Esophagus (tissue), 2 donors: ENCODE data around the gene AP2A1. TPM values are rescaled to one million over a fixed set of nuclear protein-coding genes. Genes with fewer than 3 reads are reported as not detected.

Source experiments
- H3K27ac ChIP-seq, 2 donors: one replicate each; pipeline ENCODE4 v1.5.1; 2013; ENCODE audit warnings: low read depth in 2 of 2, mild to moderate bottlenecking in 2 of 2, inconsistent platforms in 1 of 2, low read length in 1 of 2, moderate library complexity in 1 of 2
- H3K27me3 ChIP-seq, 2 donors: one replicate each; pipeline ENCODE4 v1.6.1; 2013; ENCODE audit warnings: low read length in 2 of 2, control low read depth in 1 of 2, mild to moderate bottlenecking in 1 of 2; ENCODE audit not compliant: insufficient read depth in 2 of 2, control insufficient read depth in 1 of 2
- H3K36me3 ChIP-seq, 2 donors: one replicate each; pipeline ENCODE4 v1.6.1; 2013; ENCODE audit warnings: low read length in 1 of 2; ENCODE audit not compliant: control insufficient read depth in 2 of 2, insufficient read depth in 2 of 2
- H3K4me1 ChIP-seq, 2 donors: one replicate each; pipeline ENCODE4 v1.6.1; 2013; ENCODE audit warnings: low read length in 1 of 2; ENCODE audit not compliant: control insufficient read depth in 2 of 2, insufficient read depth in 2 of 2
- H3K4me3 ChIP-seq, 2 donors: one replicate each; pipeline ENCODE4 v1.5.1; 2013; ENCODE audit warnings: low read length in 2 of 2, mild to moderate bottlenecking in 2 of 2, low read depth in 1 of 2, moderate library complexity in 1 of 2
- H3K9me3 ChIP-seq, 2 donors: one replicate each; pipeline ENCODE4 v1.6.1; 2013; ENCODE audit warnings: mild to moderate bottlenecking in 2 of 2, low read depth in 1 of 2, low read length in 1 of 2, moderate library complexity in 1 of 2; ENCODE audit not compliant: control insufficient read depth in 2 of 2, insufficient read depth in 1 of 2
- WGBS, 2 donors: extraction: QIAGEN DNeasy Blood & Tissue Kit; methylation state at CpG; one replicate each; pipeline ENCODE4 v1.1.7; 2013; 5-methylcytosine and 5-hydroxymethylcytosine counted together
- polyA plus RNA-seq, 2 donors: library from polyadenylated mRNA; stranded (reverse); fragments of 200-250 nt; gene quantifications; one replicate each; pipeline ENCODE4 v1.2.3, GENCODE V29; 2013
- donor health status: healthy with polysubstance abuse.
- donor health status: Bipolar disorder and iron deficiency.

AP2A1 gene
- polyA plus RNA-seq, 2 donors = 37.4 to 40.7 TPM

DNA sequence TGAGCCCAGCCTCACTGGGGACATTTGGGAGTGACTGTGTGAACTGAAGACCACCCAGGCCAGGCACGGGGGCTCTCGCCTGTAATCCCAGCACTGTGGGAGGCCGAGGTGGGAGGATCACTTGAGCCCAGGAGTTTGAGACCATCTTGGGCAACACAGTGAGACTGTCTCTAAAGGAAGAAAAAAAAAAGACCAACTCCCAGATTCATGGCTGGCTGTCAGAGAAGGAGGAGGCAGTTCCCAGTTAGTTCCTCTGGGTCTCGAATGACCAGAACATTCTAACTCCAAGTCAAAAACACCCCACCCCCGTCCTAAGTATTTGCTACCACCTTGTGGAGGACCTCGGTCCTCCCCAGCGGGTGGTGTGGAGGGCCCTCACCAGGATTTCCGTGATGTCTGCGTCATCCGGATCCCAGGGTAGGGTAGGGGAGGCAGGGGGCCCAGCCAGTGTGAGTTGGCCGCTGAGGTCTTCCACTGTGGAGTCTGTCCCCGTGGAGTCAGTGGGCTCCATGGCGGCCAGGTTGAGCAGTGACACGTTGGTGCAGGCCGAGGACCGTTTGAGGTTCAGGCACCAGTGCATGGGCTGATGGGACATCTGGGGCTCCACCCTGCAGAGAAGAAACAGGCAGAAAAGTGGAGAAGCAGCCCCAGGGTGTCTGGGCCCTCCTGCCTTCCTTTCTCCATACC is 5.0 kb upstream of the AP2A1 start:
- Histone ChIP-seq H3K4me1 (peaks cover 0 to 4% of the 10 kb centered on the region in 2 donors), H3K27me3 (no peaks in the 10 kb centered on the region), H3K36me3 (no peaks in the 10 kb centered on the region), H3K27ac (no peak overlapping the region), H3K9me3 (no peaks in the 10 kb centered on the region), H3K4me3 (no peak overlapping the region)
- WGBS, 2 donors = 59 to 62% methylated on average over 16 of the region's 16 CpGs

DNA sequence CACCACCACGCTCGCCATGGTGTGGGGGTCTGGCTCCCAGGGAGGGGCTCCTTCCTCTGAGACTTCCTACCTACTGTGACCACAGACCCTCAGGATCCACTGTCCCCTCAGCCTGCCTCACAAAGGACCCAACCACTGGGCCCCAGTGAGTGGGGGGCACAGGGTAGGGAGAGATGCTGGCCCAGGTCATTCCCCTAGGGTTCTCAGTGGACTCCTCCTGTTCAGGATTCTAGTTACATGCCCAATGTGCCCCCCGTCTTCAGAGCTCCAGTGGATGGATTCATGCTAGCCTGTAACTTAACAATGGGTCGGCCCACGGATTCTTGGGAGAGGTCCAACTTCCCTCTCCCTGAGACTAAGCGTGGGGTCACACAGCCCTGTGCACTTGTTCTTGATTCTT is 3.6 kb upstream of the AP2A1 start, which contains the start of gene TSKS:
Gene TSKS (minus strand): TSS at position 77 of the 400 bp plus-strand sequence. CDS start 59 bp downstream, at position 18.
- no peaks in the 10 kb centered on the region for H3K27me3 ChIP-seq
- peaks cover 6 to 11% of the 10 kb centered on the region in 2 donors for H3K4me1 ChIP-seq
- peaks cover 0 to under 1% of the 10 kb centered on the region in 2 donors for H3K36me3 ChIP-seq
- no peaks in the 10 kb centered on the region for H3K9me3 ChIP-seq
- no peak within 1 kb of the TSS for H3K4me3 ChIP-seq
- 81 to 87% methylated on average over 6 of the region's 6 CpGs for WGBS, 2 donors
- no peak within 1 kb of the TSS for H3K27ac ChIP-seq

DNA sequence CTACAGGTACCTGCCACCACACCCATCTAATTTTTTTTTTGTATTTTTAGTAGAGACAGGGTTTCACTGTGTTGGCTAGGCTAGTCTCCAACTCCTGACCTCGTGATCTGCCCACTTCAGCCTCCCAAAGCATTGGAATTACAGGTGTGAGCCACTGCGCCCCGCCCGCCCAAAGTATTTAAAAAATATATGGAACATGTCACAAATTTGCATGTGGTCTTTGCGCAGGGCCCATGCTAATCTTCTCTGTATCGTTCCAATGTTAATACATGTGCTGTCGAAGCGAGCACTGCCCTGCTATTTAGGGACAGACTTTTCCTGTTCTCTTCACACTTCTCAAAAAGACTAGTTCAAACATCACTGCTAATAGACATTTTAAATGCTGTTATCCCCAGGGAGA is 2.5 kb upstream of the AP2A1 start:
- peak overlapping the region in 1 of 2 donors; percentile 17 for H3K27ac ChIP-seq
- no peak overlapping the region for H3K4me3 ChIP-seq
- 77 to 80% methylated on average over 8 of the region's 8 CpGs for WGBS, 2 donors
- no peaks in the 10 kb centered on the region for H3K9me3 ChIP-seq
- H3K27me3 ChIP-seq = no peaks in the 10 kb centered on the region
- peaks cover 6 to 13% of the 10 kb centered on the region in 2 donors for H3K4me1 ChIP-seq
- H3K36me3 ChIP-seq = peaks cover 0 to 2% of the 10 kb centered on the region in 2 donors

DNA sequence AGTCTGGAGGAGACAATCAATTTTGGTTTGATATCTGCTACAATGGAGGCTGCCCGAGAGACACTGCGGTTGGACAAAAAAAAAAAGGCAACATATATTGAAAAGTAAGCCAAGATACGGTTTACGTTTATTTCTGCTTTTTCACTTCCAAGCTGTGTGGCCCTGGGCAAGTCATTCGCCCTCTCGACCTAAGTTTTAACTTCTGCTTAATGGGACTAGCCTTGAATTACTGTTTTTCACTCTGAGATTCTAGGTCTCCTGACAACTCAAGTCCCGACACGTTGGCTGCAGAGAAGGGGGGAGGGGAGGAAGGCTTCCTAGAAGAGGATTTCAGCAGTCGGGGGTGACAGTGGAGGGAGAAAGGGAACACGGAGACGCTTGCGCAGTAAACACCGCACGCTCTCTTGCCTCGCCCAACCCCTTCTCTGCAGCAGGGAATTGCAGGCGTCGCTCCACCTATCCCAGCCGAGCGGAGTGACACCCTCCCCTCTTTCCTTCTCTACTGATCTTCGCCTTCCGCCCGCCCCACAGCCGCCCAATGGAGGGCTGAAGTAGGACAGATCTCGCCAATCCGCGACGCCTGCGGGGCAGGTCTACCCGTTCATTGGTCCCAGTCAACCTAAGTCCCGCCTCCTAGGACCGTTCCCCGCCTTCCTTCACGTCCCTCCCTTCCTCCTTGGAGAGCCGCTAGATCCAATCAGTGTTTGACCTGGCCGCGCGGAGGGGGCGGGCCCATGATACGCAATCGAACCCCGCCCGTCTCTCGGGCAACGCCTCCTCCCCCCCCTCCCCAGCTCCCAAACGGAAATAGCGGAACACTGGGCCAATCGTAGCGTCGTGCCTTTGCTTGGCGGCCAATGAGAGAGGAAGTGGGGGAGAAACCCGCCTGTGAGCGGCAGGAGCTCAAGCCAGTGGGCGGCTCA is 533 bp upstream of the AP2A1 start:
- Histone ChIP-seq H3K27ac (peak overlapping the region; percentile 97), H3K36me3 (peaks cover 0 to 2% of the 10 kb centered on the region in 2 donors), H3K9me3 (no peaks in the 10 kb centered on the region), H3K4me3 (peak overlapping the region; percentile 34 to 71), H3K4me1 (peaks cover 6 to 13% of the 10 kb centered on the region in 2 donors), H3K27me3 (no peaks in the 10 kb centered on the region)
- WGBS, 2 donors = 1% methylated on average over 48 to 53 of the region's 53 CpGs

DNA sequence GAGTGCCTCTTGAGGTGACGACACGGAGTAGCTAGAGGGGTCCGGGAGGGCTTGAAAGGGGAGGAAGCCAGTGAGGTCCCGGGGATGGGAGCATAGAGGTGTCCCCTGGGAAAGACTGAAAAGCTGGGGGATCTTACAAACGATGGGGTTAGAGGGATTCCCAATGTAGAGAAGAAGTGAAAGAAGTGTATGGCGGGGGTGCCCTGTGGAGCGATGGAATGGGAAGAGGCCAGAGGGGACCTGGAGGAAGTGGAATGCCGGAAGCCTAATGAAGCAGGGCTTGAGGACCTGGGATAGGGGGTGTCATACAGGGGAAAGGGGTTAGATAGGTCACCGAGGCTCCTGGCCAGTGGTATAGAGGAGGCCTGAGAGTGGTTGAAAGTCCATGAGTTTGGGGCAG is 580 bp downstream of the AP2A1 start:
- Histone ChIP-seq H3K27me3 (no peaks in the 10 kb centered on the region), H3K4me3 (peak overlapping the region; percentile 71 to 92), H3K27ac (peak overlapping the region; percentile 86 to 92), H3K36me3 (peaks cover 2% of the 10 kb centered on the region in 2 donors), H3K4me1 (peaks cover 6 to 9% of the 10 kb centered on the region in 2 donors), H3K9me3 (no peaks in the 10 kb centered on the region)
- WGBS, 2 donors = 1% methylated on average over 9 of the region's 9 CpGs

DNA sequence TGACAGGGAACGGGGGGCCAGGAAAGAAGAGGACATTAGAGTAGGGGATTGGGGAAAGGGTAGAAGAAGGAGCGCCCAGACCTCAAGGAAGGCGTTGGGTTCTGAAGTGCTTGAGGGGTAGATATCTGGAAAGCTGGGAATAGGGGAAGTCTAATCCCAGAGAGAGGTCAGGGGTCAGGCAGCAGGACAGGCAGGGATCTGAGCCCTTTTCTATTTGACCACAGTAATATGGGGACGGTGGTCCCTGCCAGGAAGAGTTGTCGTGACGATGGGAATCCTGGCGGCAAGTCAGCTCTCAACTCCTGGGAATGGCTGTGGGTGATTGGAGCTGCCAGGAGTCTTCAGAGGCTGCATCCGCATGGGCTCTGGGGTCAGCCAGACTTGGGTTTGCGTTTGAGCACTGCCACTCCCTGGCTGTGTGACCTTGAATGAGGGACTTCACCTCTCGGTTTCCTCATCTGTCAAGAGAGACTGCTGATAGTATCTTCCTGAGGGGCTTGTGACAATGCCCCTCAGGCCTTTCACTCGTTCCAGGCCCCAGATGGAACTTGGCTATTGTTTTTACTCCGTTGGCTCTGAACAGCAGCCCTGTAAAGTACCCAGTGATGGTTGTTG is 1.3 kb downstream of the AP2A1 start:
- Histone ChIP-seq H3K4me1 (peaks cover 6 to 14% of the 10 kb centered on the region in 2 donors), H3K27ac (peak overlapping the region in 1 of 2 donors; percentile 86), H3K27me3 (no peaks in the 10 kb centered on the region), H3K4me3 (peak overlapping the region; percentile 71 to 92), H3K36me3 (peaks cover 2% of the 10 kb centered on the region in 2 donors), H3K9me3 (no peaks in the 10 kb centered on the region)
- WGBS, 2 donors = 55 to 66% methylated on average over 12 of the region's 12 CpGs

DNA sequence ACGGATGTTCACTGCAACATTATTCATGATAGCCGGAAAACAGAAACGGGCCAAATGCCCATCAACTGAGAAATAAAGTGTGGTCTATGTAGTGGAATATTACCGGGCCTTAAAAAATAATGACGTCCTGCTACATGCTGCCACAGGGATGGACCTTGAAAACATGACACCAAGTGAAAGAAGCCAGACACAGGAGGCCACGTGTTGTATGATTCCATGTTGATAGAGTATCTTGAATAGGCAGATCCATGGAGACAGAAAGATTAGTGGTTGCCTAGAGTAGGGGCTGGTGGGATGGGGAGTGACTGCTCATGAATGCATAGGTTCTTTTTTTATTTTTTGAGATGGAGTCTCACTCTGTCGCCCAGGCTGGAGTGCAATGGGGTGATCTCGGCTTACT is 3.7 kb downstream of the AP2A1 start:
- 89 to 91% methylated on average over 8 of the region's 8 CpGs for WGBS, 2 donors
- Histone ChIP-seq H3K27ac (no peak overlapping the region), H3K4me3 (no peak overlapping the region), H3K36me3 (peaks cover 2% of the 10 kb centered on the region in 2 donors), H3K4me1 (peaks cover 6 to 16% of the 10 kb centered on the region in 2 donors), H3K27me3 (no peaks in the 10 kb centered on the region), H3K9me3 (no peaks in the 10 kb centered on the region)

DNA sequence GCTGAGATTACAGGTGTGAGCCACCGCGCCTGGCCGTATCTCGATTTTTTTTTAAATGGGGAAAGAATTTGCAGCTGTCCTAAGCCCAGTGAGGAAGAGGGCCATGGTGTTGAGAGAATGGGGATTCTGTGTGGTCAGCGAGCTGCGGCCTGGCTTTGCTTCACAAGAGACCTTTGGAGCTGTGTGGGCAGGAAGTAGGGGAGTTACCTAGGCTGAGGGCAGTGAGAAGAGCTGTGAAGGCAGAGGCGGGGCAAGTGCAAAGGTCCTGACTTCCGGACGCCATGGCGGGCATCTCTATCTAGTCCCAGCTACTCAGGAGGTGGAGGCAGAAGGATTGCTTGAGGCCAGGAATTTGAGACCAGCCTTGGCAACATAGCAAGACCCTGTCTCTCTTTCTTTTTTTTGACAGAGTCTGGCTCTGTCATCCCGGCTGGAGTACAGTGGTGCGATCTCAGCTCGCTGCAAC is 4.9 kb downstream of the AP2A1 start:
- 88 to 89% methylated on average over 13 of the region's 13 CpGs for WGBS, 2 donors
- H3K27ac ChIP-seq = no peak overlapping the region
- H3K27me3 ChIP-seq = no peaks in the 10 kb centered on the region
- no peaks in the 10 kb centered on the region for H3K9me3 ChIP-seq
- no peak overlapping the region for H3K4me3 ChIP-seq
- H3K4me1 ChIP-seq = peaks cover 6 to 16% of the 10 kb centered on the region in 2 donors
- H3K36me3 ChIP-seq = peaks cover 2 to 6% of the 10 kb centered on the region in 2 donors

DNA sequence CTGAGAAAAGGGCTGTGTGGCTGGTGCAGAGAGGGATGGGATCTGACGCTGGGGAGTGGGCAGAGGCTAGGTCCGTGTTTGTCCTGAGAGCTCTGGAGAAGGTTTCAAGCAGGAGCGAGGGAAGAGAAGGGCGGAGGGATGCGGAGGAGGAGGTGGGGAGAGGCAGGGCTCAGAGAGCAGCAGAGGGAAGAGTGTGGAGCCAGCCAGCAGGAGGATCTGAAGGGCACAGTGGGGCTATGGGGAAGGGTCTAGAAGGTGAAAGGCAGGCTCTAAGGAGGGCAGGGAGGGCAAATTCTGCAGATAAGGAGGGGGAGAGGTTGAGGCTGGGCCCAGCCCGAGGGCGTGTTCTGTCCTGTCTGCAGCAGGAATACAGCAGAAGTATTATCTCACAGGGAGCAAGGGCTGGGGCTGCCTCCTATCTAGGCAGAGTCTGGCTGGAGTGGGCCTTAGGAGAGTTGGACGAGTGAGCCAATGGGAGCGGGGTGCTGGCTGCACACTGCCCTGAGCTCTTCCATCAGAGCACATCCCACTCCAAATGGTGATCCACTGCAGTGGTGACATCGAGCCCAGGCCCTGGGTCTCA is 6.1 kb downstream of the AP2A1 start:
- no peak overlapping the region for H3K4me3 ChIP-seq
- H3K36me3 ChIP-seq = peaks cover 2 to 6% of the 10 kb centered on the region in 2 donors
- H3K4me1 ChIP-seq = peaks cover 3 to 12% of the 10 kb centered on the region in 2 donors
- no peaks in the 10 kb centered on the region for H3K27me3 ChIP-seq
- no peaks in the 10 kb centered on the region for H3K9me3 ChIP-seq
- no peak overlapping the region for H3K27ac ChIP-seq
- WGBS, 2 donors = 75 to 80% methylated on average over 10 of the region's 10 CpGs
